ENCODE results near the gene BACH2. TPM values are rescaled to one million over a fixed set of nuclear protein-coding genes. Genes with fewer than 3 reads are reported as not detected.
"Not testable (repeated sequence)": the region's sequence is repeated elsewhere in the genome, so short reads cannot be mapped to it uniquely, and the experiment has no call there.

BACH2 gene
- total RNA-seq, 1 experiment from 2014 or later = 3.3 TPM

DNA sequence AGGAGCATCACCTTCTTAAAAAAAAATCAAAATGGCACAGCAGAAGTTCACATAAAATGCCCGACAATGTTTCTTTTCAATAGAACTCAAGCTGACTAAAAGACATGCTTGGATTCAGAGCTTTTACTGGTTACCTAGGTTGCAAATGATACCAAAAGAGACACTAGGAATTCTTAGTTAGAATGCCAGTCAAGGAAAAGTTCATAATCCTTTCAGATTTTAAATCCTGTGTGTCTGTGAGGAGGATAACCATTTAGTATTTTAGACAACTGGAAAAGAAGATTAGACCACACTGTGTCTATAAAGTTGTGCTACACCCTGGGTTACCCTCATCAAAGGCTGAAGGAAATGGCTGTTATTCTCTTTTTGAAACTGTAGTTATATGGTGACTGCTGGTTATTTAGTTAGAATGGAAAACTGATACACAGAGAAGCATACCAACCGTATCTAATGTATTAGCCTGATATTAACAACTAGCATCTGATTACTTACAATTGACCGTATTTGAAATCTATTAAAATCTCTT is 262.8 kb downstream of the BACH2 start:
- no peak for ATAC-seq
- H4K20me1 ChIP-seq (ENCODE audit: insufficient read depth) = no peaks in the 10 kb centered on the region
- no peak overlapping the region for H3K4me2 ChIP-seq (ENCODE audit: low read length)
- no peaks in the 10 kb centered on the region for H3K79me2 ChIP-seq (ENCODE audit: insufficient read depth, low read length)
- ChIA-PET POLR2A (no interaction called here), CTCF (no interaction called here), RAD21 (ENCODE audit: low non-redundant PET in 1 of 2, low total read pairs in 2 of 2, uncharacterized antibody in 2 of 2, unreplicated experiment in 2 of 2) (no interaction called here)
- H3K4me1 ChIP-seq (ENCODE audit: control insufficient read depth in 1 of 2, insufficient read depth in 2 of 2, low read length in 2 of 2) = no peaks in the 10 kb centered on the region
- BruUV-seq (replicated peaks) = no TSS peak
- H3K4me3 ChIP-seq (replicated peaks in 1 of 2; ENCODE audit: low read depth in 1 of 2, low read length in 2 of 2) = no peak overlapping the region
- H3K36me3 ChIP-seq (ENCODE audit: control insufficient read depth in 1 of 2, insufficient read depth in 2 of 2, low read length in 2 of 2) = no peaks in the 10 kb centered on the region
- no peaks in the 10 kb centered on the region for H3K27me3 ChIP-seq (ENCODE audit: insufficient read depth, low read length)
- no peaks in the 10 kb centered on the region for H3K9me2 ChIP-seq (ENCODE audit: insufficient read depth)
- DNase-seq (ENCODE audit: low read depth, low spot score) = no peak
- H2AFZ ChIP-seq (ENCODE audit: low read depth, low read length, poor library complexity, severe bottlenecking) = no peak overlapping the region
- H3K9me3 ChIP-seq (ENCODE audit: control insufficient read depth in 1 of 2, insufficient read depth in 1 of 2, low read depth in 1 of 2, low read length in 2 of 2) = no peaks in the 10 kb centered on the region
- no peak overlapping the region for H3K27ac ChIP-seq (ENCODE audit: low read depth, low read length)
- intact Hi-C loops (cut with micrococcal nuclease) = no loop called here
- no peak overlapping the region for H3K9ac ChIP-seq (ENCODE audit: low read length)
- TF ChIP-seq EGR1 (IDR thresholded peaks at IDR 0.05; ENCODE audit: low read depth) (no peak), CEBPB (IDR thresholded peaks at IDR 0.05; ENCODE audit: low read depth) (no peak), SP1 (IDR thresholded peaks at IDR 0.05; ENCODE audit: low read depth) (no peak), ATF3 (IDR thresholded peaks at IDR 0.05) (no peak), ZFX (IDR thresholded peaks at IDR 0.05) (no peak), ELF1 (IDR thresholded peaks at IDR 0.05; ENCODE audit: borderline replicate concordance, low read depth) (no peak), TCF7L2 (IDR thresholded peaks at IDR 0.05; ENCODE audit: borderline replicate concordance, extremely low read depth, insufficient read depth, insufficient read length) (no peak), YY1 (IDR thresholded peaks at IDR 0.05; ENCODE audit: extremely low read depth, insufficient replicate concordance, low read depth, low read length) (no peak)

GRCh38 chr6:90032489-90033212 is 264.0 kb downstream of the BACH2 start:
- H3K9ac ChIP-seq (ENCODE audit: low read length); H3K9me3 ChIP-seq (ENCODE audit: control insufficient read depth in 1 of 2, insufficient read depth in 1 of 2, low read depth in 1 of 2, low read length in 2 of 2); H4K20me1 ChIP-seq (ENCODE audit: insufficient read depth); H3K36me3 ChIP-seq (ENCODE audit: control insufficient read depth in 1 of 2, insufficient read depth in 2 of 2, low read length in 2 of 2); H3K27ac ChIP-seq (ENCODE audit: low read depth, low read length); DNase-seq (ENCODE audit: low read depth, low spot score); ATAC-seq; H3K9me2 ChIP-seq (ENCODE audit: insufficient read depth); intact Hi-C loops (cut with micrococcal nuclease); CTCF ChIA-PET; H3K27me3 ChIP-seq (ENCODE audit: insufficient read depth, low read length); H3K4me3 ChIP-seq (replicated peaks in 1 of 2; ENCODE audit: low read depth in 1 of 2, low read length in 2 of 2); POLR2A ChIA-PET; H3K79me2 ChIP-seq (ENCODE audit: insufficient read depth, low read length); BruUV-seq (replicated peaks); RAD21 ChIA-PET (ENCODE audit: low non-redundant PET in 1 of 2, low total read pairs in 2 of 2, uncharacterized antibody in 2 of 2, unreplicated experiment in 2 of 2); H2AFZ ChIP-seq (ENCODE audit: low read depth, low read length, poor library complexity, severe bottlenecking); H3K4me2 ChIP-seq (ENCODE audit: low read length); H3K4me1 ChIP-seq (ENCODE audit: control insufficient read depth in 1 of 2, insufficient read depth in 2 of 2, low read length in 2 of 2): not testable (repeated sequence)

All from HCT116 (cell line).